ENCODE results near the gene RASAL2. TPM values are rescaled to one million over a fixed set of nuclear protein-coding genes. Genes with fewer than 3 reads are reported as not detected.

Gene RASAL2
- 10 to 100 TPM; 18.5 to 21.5 (median 18.9) TPM for polyA plus RNA-seq (ENCODE audit: insufficient read length in 4 of 4)

DNA sequence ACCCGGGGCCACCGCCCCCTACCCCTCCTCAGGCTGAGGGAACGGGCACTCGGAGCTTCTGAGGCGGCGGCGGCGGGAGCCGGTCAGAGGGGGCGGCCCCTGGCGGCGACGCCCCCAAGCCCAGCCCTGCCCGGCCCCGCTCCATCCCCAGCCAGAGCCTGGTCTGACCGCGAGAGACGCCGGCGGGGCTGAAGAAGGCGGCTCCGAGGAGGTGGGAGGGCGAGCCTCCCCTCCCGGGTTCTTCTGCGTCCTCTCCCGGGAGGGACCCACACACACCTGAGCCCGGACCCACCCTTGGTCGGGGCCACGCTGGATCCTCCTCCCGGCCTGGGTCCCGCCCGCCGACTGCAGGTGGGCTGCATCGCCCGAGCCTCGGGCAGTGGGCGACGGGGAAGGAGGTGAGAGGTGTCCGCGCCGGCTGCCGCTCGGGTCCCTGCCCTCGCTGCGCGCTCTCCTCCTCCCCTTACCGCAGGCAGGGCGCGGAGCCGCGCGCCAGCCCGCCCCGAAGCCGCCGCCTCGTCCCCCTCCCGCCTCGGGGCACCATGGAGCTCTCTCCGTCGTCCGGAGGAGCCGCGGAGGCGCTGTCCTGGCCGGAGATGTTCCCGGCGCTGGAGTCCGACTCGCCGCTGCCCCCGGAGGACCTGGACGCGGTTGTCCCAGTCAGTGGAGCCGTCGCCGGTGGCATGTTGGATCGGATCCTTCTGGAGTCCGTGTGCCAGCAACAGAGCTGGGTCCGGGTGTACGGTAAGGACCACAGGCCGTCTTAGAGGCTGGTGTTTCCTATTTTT is at the start of gene RASAL2:
Gene RASAL2 (plus strand): TSS at position 154 of the 788 bp plus-strand sequence. CDS start 389 bp downstream, at position 543.
- DNase-seq (ENCODE audit: low read depth in 4 of 4, low spot score in 3 of 4), result peak; percentile 28 to 37 (median 34)

DNA sequence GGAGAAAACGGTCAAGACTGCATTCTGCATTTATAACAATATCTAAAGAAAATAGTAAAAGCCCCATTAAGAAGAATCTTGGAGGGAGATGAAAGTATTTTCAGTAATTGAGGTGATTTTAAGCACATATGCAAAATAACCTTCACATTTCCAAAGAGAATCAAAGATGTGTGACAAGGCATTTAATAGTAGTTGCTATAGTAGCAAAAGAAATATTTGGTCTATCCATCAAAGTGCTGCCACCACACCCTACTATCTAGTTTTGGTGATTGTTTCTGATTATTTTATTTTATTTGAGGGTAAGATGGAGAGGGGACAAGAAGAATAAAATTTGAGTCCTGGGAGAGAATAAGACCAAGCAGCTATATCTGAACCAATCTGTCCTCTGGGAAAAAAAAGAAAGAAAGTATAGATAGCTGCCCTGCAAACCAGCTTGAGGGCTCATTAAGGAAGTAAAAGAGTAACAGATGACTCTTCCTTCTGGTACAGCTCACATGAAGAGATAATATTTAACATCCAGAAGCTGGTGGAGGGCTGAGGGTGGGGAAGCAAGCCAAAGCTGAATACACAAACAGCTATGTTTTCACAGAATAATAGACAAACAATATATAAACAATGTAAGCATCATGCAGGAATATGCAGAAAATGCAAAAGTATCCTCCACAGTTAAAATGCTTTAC is 47.2 kb upstream of the RASAL2 start:
- no peak for DNase-seq (ENCODE audit: low read depth in 4 of 4, low spot score in 3 of 4)

DNA sequence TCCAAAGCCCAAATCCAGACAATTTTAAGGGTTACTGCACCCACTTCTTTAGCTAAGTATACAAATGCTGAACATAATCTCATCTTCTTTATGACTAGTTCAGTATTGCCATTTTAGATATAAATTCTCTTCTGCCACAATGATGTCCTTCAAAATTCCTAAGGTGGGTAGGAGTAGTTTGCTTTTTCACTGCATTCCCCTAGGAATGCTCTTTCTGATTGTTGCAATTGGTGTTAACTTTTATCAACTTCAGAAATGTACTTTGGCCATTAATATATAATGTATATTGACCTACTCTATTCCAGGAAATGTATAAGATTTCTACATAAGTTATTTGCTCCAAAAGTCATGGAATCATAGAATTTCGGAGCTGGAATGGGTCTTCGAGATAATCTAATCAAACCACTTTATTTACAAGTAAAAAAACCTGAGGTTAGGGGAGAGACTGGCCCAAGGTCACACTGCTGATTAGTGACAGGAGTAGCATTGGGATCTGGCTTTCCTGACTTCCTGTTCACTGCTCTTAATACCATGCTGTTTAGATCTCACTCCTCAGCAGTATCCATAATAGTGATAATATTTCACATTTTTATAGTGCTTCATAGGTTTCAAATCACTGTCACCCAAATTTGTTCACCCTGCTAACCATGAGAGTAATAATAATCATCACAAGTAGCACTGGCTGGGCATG is 46.4 kb upstream of the RASAL2 start:
- no peak for DNase-seq (ENCODE audit: low read depth in 4 of 4, low spot score in 3 of 4)

DNA sequence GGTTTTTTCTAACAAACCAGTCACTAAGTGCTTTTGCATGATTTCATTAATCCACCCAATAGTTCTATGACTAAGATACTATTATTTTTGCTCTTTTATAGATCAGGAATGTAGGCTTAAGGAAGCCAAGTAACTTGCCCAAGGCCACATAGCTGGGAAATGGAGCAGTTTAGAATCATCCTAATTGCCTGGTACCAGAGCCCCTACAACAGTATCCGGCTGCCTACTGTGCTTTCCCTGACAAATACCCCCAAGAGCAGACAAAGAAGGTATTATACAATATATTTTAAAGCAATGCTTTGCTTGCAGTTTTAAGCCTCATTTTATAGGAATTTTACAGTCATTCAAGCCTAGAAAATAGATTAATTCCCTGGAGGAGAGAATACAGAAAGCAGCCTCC is 45.5 kb upstream of the RASAL2 start:
- DNase-seq (ENCODE audit: low read depth in 4 of 4, low spot score in 3 of 4), result no peak

GRCh38 chr1:178048883-178049282 is 45.0 kb upstream of the RASAL2 start:
- DNase-seq (ENCODE audit: low read depth in 4 of 4, low spot score in 3 of 4), result no peak

GRCh38 chr1:178050084-178050483 is 43.8 kb upstream of the RASAL2 start:
- no peak for DNase-seq (ENCODE audit: low read depth in 4 of 4, low spot score in 3 of 4)

DNA sequence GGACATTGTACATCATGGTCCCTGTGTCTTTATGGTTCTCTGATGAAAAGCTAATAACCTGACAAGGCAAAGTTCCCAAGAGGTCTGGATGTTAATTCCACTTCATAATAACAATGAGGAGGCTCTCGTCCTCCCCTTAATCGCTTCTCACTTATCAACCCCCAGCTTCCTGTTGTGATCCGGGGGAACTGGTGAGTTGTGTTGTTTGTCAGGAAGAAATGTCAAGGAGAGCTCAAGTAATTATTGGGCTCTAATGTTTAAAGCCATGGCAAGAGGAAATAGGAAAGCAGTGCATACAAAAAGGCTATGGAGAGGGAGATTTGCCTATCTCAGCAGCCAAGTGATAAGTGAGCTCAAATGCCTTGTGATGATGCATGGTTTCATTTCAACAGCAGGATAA is 42.8 kb upstream of the RASAL2 start:
- no peak for DNase-seq (ENCODE audit: low read depth in 4 of 4, low spot score in 3 of 4)

DNA sequence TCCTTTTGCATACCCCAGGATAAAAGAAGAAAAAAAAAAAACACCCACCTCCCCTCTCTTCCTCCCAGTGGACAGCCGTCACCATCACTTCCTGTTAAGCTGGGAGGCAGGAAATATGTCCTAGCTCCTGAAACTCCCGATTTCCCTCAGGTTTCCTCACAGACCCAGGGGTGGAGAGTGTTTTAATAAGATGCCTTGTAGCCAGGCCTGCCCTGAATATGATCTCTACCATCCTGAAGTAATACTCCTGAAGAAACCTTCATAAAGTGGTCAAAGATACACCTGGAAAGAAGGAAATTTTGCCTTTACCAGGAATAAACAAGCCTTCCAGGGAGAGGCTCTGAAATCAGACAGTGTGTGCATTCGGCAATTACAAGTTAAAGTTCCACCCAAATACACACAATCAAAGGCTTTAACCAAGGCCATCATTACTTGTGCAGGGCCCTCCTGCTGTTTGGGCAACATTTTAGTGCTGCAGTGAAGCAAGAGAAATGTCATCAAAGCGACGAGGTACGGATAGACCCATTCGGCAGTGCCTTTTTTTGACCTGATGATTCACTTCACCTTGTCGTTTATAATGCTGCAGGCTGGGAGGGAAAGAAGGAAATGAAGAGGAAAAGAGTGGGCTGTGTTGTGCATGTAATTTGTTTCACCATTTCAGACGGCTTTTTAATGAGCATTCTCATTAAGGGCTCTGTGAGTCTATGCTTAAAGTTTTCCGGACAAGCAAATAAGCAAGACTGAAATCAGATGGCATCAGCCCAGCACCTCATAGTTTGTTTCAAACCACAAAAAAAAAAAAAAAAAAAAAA is 41.0 kb upstream of the RASAL2 start:
- no peak for DNase-seq (ENCODE audit: low read depth in 4 of 4, low spot score in 3 of 4)

DNA sequence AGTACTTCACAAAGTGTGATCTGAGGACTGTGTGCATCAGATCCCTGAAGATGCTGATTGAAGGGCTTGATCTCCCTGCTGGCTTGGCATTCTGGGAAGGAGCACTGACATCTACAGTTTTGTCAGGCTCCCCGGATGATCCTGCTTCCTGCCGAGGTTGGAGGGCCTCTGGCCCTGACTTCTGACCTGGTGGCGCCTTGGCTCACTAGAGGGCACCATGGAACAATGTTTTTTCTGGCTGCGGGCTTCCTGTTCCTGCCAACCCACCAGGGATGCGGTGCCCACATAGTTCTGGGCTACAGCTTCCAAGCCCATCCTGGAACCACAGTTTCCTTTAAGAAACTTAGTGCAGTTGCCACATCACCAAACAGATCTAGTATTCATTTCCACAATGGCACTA is 38.8 kb upstream of the RASAL2 start:
- DNase-seq (ENCODE audit: low read depth in 4 of 4, low spot score in 3 of 4), result no peak

- no peak for DNase-seq (ENCODE audit: low read depth in 4 of 4, low spot score in 3 of 4)
Measured at GRCh38 chr1:178055779-178056471, 38.0 kb upstream of the RASAL2 start.

DNA sequence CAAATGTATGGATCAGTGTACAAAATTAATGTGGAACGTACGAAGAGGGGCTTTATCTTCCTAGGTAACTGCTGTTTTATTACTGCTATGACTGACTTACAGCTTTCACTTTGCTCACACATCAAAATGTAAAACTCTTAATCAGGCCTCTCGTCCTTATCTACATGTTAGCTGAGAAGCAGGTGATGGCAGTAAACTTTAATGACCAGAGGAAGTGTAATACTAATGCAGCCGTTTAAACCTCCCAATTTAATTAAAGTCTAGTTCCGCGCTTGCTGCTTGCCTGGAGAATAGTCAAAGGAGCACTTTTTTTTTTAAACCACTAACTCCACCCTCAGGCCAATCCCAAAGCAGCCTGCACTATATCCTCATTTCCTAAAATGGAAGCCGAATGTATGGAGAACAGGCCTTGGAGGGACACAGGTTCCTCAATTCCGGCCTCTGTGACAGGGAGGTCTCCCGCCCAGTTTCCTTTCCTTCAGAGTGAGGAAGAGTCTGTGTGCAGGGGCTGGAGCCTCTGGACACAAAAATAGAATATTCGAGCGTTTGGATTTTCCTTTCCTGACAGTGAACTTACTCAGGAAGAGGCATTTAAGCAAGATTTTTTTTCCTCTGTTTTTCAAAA is 36.7 kb upstream of the RASAL2 start:
- no peak for DNase-seq (ENCODE audit: low read depth in 4 of 4, low spot score in 3 of 4)

DNA sequence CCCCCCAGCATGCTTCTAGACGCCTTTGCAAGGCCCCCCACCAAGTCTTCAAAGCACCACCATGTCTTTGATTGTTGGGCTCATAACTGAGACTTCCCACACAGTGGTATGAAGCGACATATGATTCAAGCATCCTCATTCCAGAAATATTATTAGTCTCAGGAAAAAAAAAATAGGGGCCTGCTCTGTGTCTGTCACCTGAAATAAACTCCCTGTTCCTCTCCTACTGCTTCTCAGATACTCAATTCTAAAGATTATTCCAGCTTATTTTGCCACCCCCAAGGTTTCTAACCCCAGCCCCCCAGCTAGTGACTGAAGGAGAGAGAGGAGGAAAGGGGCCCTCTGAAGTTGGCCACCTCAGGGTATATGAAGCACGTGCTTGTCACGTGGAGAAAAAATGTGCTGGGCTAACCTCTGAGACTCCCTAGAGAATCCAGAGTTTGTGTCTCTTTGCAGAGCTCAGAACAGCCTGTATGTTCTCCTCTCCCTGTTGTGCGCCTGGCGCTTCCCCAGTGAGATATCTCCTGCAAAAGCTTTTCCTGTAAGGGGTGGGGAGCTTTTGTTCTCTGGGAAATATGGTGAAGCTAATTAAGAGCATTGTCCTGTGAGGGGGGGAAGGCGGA is 35.9 kb upstream of the RASAL2 start:
- DNase-seq (ENCODE audit: low read depth in 4 of 4, low spot score in 3 of 4), result no peak

DNA sequence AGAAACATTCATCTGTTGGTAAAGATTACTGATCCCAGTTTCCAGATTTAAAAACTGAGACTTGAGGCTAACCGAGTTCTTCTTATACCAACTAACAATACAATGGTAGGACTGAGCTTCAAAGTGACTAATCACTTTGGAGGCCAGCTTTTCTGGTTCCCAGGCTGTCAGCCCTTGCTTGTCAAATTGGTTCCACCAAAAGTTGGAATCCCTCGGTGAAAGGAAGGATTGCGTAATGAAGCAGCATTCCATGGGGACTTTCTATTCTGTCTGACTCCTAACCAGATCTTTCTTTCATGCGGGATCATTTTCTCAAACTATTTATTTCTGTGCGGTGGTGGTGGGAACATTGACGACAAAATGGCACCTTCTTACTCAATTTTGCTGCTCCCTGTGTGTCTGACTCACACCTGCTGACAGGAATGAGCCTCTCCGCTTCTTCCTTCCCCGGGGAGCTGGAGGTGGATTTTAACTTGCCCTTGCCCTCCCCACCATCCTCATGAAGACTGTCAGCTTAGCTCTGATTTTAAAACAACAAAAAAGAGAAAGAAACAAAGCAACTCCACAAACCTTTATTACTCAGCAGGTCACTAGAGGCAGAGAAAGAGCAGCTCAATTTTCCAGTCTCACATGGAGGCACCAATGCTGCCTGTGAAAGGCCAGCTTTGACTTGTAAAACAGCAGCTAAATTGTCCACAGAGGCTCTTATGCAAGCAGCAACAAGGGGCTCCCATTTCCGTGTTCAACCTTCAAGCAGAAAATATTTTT is 32.9 kb upstream of the RASAL2 start:
- no peak for DNase-seq (ENCODE audit: low read depth in 4 of 4, low spot score in 3 of 4)

GRCh38 chr1:178061620-178062019 is 32.3 kb upstream of the RASAL2 start:
- no peak for DNase-seq (ENCODE audit: low read depth in 4 of 4, low spot score in 3 of 4)

DNA sequence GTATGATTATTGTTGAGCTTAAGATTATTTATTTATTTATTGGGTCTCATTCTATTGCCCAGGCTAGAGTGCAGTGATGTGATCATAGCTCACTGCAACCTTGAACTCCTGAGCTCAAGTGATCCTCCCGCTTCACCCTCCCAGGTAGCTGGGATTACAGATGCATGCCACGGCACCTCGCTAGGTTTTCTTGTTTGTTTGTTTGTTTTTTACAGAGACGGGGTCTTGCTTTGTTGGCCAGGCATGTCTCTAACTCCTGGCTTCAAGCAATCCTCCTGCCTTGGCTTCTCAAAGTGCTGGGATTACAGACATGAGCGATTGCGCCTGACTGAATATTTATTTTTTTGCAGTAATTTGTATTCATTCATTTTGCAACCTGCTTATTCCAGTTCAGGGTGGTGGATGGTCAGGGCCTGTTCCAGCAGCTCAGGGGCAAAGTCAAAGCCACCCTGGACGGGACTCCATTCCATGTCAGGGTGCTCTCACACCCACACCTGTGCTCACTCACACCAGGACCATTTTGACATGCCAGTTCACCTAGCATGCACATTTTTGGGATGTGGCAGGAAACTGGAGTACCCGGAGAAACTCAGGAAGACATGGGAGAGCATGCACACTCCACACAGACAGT is 29.6 kb upstream of the RASAL2 start:
- DNase-seq (ENCODE audit: low read depth in 4 of 4, low spot score in 3 of 4), result no peak

DNA sequence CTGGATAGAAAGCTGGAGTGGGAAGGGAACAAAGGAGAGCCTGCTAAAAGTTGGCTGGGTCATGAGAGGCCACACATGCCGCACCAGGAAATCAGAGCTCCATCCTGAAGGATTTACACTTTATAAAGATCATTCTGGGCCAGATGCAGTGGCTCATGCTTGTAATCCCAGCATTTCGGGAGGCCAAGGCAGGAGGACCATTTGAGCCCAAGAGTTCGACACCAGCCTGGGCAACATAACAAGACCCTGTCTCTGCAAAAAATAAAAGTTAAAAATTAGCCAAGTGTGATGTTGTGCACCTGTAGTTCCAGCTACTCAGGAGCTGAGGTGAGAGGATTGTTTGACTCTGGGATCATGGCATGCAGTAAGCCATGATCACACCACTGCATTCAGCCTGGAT is 28.7 kb upstream of the RASAL2 start:
- DNase-seq (ENCODE audit: low read depth in 4 of 4, low spot score in 3 of 4), result no peak

DNA sequence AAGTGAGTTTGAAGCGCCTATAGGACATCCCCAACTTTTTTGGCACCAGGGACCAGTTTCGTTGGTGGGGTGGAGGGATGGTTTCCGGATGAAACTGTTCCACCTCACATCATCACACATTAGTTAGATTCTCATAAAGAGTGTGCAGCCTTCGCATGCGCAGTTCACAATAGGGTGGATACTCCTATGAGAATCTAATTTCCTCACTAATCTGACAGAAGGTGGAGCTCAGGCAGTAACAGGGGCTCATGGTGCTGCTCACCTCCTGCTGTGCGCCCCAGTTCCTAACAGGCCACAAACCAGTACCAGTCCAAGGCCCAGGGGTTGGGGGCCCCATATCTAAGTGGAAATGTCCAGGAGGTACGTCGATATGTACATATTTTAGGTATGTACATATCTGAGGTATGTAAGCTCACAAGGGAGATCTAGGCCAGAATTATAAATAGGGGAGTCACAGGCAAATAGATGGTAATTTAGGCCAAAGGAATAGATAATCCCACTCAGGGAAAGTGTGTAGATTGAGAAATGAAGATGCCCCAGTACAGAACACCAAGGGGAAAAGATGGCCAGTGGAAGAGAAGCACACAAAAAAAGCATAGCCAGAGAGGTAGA is 27.5 kb upstream of the RASAL2 start:
- no peak for DNase-seq (ENCODE audit: low read depth in 4 of 4, low spot score in 3 of 4)
